GM21423 (cell line): ENCODE data around the gene SH2D6.
"Not testable (repeated sequence)": the region's sequence is repeated elsewhere in the genome, so short reads cannot be mapped to it uniquely, and the experiment has no call there.

Source experiments
- ATAC-seq: cut with Tn5 transposase; IDR thresholded peaks from one replicate; pipeline ENCODE4 v1.9.1; 2021; ENCODE audit warnings: mild to moderate bottlenecking, moderate library complexity; ENCODE audit not compliant: unreplicated experiment

SH2D6 gene

DNA sequence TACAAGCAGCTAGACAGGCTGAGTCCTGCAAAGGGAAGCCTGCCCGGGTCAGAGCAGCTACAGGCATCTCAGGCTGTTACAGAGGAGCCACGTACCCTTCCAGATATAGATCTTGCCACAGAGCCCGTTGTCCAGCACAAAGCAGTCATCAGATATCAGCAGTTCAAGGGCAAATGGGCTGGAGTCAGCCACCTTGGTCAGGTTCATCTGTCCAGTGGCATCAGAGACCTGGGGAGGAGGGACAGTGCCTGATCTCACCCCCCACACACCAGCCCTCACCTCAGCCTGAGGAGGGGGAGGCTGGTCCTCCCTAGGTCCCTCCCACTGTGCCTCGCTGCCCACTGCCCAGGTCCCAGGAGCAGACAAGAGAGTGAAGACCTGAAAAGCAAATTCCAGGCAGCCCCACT is 20.6 kb upstream of the SH2D6 start:
- no peak for ATAC-seq

DNA sequence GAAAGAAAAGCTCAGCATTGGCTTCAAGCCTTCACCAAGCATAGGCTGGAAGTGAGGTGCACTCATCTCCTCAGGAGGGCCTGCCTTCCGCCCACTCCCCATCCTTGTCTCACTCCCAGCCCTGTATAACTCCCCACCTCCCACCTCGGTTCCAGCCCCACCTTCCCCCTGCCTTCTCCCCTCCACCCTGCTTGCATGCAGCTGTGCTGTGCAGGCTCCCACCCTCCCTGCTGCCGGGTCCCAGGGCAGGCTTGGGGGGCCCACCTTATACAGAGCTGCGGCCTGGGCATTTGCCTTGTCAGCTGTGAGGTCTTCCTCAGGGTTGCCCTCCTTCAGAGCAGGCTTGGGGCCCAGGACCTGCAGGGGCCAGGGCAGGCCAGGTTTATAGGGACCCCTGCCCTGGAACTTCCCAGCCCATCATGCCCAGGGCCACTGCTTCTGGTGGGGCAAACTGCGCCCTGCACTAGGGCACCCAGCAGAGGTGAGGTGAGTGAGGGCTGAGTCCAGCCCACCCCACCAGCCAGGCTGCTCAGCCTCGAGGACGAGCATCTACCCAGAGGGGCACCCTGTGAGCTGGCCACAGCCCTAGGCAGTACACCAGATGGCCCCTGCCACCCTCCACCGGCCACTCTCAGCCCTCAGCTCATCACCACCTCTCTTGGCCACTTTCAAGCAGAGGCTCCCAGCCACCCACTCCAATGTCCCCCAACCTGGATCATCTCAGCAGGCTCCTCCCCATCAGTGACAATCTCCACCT is 19.9 kb upstream of the SH2D6 start:
- no peak for ATAC-seq

DNA sequence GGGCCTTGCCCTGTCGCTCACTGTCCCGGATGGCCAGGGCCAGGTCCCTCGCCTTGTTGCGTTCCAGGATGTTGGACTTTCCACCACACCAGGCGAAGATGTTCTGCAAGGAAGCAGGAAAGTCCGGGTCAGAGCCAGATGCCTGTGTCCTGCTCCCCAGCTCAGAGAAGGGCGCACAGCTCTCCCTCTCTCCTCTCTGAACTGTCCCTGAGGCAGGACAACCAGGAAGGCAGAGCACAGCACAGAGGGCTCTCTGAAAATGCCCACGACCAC is 19.4 kb upstream of the SH2D6 start:
- no peak for ATAC-seq

DNA sequence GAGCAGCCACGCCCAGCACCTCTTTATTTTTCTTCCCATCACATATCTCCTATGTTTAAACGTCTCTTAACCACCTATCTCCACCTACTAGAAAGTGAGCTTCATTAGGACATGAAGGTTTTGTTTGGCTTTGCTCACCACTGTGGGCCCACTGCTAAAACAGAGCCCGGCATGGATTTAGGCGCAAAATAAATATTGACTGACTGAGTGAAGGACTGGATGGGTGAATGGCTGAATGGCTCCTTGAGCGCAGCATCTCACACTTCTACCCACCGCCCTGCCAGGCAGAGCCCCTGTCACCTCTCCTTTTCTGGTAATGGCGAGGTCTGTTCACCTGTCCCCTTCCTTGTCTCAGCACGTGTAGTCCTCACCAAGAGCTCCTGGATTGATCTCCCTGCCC is 18.5 kb upstream of the SH2D6 start:
- no peak for ATAC-seq

DNA sequence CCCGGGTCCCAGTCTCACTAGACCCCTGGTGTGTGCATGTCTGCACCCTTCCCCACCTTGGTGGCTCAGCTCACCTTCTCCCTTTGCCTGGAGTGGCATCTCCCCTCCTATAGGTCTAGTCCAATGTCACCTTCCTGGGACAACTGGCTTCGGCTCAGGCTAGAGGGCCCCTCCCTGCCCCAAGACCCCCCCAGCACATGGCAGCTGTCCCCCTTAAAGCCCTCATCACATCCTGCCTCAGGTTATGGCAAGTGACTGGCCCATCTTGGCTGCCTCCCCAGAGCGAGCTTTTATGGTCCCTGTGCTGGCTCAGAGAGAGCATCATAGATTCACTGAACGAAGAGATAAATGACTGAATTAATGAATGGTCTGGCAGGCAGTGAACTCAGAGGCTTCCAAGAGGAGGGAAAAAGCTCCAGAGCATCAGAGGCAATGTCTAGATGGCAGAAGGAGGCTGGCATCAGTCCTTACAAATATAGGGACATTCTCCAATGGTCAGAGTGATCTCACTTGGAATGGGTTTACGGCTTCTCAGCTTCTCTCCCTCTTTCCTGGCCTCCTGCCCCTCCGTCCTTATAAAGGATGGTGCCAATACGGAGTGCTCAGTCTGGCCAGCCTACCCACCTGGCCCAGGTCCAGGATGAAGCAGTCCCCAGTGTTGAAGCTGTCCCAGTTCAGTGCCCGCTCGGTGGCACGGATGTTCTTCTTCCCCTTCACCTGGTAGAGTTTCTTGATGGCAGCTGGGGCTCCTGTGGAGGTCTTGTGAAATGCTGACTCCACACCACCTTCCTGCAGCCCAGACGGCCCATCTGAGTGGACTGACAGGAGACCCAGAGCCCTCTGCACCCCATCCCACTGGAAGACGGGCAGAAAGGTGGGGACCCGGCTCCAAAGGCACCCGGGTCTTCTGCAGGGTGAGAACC is 17.7 kb upstream of the SH2D6 start:
- no peak for ATAC-seq

DNA sequence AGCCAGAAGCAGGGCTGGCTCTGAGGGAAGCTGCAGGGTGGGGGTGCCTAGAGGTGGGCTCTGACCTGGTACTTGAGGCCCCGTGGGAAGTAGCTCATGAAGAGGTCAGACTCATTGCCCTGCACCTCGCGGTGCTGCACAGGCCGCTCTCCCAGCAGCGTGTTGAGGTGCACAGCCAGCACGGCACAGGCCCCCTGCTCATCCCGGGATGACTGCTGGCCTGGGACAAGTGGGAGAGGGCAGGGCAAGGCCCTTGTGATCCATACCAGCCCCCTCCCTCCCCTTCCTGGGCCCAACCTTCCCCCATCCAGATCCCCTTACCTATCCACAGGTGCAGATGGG is 17.1 kb upstream of the SH2D6 start:
- no peak for ATAC-seq

DNA sequence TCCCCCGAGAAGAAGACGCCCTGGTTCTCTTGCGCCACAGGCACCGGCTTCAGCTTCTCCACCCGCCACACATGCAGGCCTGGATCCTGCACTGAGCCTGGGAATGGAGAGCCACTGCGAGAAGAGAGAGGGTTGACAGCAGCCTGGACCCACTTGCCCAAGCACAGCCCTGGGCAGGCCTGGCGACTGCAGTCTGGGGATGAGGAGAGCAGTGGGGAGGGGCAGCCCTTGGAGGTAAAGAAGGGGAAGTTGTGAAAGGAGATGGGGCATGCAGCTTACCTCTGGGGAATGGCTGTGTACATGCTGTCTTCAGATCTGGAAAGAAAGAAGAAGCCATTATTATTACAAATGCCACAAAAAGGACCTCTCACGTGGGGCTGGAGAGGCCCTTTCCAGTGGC is 16.7 kb upstream of the SH2D6 start:
- ATAC-seq, result no peak

DNA sequence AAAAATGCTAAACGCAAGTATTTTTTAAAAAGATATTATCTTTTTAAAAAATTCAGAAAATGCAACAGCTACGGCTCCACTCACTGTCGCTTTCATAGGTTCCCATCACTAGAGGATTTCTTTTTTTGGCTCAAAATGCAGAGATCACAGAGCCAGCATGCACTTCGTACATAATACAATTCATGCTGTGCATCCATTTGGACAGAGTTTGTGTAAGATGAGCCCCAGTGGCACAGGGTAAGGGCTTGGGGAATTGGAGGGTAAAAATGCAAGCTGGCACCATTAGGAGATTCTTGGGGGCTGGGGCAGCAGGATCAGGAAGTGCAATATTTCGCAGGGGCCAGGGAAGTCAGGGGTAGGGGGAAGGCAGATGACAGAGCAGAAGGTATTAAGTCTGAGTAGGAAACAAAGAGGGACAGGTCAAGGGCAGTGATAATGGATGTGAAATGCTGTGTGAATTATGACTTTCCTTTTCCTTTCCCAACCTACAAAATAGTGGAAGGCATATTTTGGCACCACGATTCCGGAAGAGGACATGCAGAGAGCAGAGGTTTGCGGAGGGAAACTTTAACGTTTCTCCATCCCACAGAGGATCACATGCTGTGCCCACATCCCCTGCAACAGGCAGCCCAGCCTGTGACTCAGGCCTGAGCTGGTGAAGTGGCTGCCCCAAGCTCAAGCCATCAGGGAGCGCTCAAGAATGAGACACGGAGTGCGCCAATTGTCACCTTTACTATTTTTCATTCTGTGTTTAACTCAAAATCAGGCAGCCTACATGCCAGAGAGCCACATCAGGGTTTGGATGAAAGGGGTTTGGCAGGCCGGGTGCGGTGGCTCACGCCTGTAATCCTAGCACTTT is 13.1 kb upstream of the SH2D6 start:
- no peak for ATAC-seq

DNA sequence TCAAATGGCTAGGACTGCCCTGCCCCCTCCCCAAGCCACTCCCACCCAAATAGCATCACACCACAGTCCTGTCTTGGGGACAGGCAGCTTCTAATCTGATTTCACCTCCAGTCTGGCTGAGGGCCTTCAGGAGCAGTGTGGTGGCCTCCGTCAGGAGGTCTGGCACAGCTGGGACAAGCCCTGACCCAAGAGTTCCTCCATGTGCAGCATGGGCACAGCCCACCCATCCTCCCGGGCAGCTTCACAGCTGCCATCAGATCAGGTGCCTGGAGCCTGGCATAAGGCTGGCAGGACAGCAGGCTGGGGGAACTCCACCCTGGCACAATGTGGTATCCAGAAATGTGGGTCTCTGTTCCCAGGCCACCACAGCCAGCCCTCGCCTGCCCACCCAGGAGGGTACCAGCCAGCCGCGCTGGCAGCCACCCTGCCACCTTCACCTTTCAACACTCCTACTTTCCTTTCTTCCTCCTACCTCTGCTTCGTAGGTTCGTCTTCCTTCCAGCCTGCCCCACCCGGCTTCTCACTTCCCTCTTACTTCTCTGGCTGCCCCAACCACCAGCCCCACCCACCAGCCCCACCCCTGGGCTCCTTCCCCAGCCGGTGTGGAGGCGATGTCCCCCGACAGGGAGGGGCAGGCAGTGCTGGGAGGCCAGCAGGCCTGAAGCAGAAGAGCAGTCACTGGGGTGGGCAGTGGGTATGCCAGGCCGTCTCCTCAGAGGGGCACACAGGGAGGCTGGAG is 8.5 kb upstream of the SH2D6 start, which contains the start of gene CAPG:
CAPG (minus strand) TSS at position 522 of the 739 bp plus-strand sequence. CDS start 8,221 bp downstream, outside the sequence.
- ATAC-seq, result peak; percentile 63

DNA sequence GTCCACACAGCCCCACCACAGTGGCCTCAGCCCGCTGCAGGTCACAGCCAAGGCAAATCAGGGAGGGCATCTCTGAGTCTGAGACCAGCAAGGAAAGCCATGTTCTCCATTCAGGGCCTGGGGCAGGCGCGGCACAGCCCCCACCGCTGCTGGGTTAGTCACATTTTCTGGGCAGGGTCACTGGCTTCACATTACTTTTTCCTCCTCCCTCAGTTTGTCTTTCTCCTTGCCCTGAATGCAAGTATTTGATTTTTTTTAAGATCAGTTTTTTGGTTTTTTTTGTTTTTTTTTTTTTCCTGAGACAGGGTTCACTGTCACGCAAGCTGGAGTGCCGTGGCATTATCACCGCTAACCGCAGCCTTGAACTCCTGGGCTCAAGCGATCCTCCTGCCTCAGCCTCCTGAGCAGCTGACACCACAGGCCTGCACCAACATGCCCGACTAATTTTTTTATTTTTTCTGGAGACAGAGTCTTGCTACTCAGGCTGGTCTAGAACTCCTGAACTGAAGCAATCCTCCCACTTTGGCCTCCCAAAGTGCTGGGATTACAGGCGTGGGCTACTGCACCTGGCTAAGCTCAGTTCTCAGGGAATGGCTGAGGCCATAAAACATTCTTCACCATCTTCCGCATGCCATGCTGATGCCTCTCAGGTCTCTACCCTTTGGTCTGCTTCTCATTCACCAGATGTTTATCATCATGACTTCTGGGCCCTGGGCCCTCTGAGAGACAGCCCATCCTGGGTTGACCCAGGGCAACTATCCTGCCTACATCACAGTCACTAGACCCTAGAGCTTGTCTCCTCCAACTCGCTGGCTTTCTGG is 7.7 kb upstream of the SH2D6 start:
- ATAC-seq, result no peak

DNA sequence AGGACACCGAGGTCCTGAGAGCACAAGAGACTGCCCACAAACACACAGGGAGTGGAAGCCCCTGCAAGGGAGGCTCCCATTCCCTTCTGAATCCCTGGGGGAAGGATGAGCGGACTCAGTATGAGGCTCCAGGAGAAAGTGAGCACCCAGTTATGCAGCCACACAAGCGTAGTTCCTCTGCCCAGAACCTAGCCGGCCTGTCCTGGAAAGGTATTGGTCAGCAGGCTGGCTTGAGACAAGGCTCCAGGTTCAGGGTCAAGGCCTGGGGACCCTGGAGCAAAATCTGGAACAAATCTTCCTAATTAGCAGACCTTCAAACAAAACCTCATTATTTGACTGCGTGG is 7.1 kb upstream of the SH2D6 start:
- no peak for ATAC-seq

DNA sequence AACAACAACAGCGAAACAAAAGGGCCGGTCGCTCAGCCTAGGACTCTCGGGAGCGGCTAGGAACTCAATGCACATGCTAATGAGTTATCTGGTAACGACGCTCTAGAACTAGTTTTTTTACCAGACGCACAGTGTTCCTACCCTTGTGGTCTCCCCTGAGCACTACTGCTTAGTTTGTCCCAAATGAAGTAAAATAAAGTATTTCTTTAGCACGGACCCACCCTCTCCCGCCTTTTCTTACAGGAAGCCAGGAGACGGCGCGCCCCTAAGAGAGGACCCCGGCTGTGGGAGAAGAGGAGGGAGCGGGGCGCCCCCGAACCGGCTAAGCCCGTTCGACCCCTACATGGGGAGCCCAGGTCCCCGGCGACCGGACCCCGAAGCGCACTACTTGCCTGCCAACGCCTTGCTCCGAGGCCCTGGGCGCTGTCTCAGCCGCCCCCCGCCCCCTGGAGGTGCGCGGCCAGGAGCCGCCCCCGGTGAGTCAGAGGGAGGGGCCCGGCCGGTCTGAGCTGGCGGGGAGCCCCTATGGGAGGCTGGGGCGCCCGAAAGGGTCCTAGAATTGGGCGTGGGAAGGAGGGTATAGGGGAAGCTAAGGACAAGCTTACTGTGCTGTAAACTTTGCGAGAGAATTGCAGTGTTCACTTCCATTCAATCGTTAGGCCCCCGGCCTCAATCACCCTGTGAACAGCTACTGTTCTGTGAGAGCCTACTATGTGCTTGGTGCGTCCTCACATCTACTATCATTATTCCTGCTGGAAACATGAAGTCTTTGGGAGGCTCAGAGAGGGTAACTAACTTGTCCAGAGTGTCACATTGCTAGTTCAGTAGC is 4.7 kb upstream of the SH2D6 start:
- ATAC-seq, result no peak

DNA sequence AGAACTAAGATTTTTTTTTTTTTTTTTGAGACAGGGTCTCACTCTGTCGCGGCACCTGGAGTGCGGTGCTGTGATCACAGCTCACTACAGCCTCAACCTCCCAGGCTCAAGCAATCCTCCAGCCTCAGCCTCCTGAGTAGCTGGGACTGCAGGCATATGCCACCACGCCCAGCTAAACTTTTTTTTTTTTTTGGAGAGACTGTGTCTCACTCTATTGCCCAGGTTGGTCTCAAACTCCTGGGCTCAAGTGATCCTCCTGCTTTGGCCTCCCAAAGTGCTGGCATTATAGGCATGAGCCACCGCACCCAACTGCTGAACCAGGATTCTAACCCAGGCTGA is 4.1 kb upstream of the SH2D6 start:
- ATAC-seq, result not testable (repeated sequence)

DNA sequence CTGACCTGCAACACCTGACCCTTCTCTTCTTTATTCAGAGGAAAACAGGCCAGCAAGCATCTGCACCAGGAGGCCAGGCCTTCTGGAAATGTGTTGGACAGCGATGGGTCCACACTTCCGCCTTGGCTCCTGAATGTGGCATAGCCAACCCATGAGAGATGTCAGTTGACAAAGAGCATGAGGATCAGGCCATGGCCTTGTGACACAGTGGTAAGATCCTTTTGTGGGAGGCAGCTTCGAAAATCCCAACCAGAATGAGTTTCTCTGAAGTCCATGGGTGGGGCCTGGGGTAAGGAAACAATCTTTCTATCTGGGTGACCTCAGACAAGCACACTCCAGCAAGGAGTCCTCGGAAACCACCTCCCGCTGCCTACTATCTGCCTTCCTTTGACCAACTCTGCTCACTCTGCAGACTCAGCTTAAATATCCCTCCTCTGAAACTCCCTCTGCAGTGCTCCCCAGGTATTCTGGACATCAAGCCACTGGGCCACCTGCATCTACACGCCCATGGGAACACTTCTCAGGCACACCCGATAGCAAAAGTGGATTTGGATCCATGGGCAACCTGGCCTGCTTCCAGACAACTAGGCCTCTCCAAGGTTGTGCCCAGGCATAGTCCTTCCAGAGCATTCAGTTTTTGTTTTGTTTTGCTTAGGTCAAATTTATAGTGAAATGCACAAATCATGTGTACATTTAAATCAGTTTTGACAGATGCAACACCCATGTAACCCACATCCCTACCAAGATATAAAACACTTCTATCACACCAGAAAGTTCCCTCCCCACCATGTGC is 3.6 kb upstream of the SH2D6 start:
- no peak for ATAC-seq

DNA sequence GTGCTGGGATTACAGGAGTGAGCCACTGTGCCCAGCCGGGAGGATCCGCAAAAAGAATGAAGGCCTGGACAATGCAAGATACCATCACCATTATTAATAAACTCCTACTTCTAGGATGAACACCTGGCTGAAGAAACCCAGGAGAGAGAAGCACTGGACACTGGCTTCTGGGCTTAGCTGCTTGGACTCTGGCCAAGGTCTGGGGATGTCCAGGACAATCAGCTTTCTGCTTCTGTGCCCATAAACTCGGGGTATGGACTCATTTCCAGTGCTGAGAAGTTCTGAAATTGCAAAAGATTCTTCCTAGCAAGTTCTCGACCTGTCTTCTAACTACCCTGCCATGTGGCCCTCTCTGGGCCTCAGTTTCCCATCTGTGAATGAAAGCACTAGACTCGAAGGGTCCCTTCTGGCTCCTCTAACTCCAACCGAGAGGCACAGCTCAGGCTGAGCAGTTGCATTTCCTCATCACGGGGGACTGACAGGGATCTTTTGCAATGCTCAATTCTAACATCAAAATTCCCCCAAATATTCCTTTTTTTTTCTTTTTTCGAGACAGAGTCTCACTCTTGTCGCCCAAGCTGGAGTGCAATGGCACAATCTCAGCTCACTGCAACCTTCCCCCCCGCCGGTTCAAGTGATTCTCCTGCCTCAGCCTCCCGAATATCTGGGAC is 2.4 kb upstream of the SH2D6 start:
- no peak for ATAC-seq

DNA sequence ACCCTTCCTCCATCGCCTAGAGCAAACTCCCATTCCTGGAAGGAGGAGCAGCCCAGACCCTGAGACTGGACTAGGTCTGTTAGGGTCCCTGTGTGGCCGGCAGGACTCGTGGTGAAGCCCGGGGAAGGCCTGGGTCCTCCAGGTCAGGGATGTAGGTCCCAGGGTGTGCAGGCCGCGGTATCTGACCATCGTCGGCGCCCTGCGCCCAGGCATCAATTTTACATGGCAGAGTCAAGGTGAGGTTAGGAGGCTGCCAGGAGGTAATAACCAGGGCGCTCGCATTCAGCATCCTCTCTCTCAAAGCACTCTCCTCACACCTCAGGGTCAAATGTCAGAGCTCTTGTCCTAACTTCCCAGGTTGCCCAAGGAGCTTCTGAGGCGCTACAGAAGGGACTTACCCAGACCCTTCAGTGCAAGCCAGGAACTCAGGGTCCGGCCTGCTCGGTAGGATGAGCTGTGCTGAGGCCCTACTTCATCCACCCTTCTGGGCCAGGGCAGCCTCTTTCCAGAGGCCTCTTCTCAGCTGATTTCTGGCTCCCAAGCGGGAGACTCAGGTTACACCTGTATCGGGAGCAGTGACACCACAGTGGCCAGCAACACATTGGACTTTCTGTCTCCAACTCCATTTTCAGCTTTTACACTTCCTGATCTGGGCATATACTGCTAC is 628 bp downstream of the SH2D6 start:
- ATAC-seq, result no peak

DNA sequence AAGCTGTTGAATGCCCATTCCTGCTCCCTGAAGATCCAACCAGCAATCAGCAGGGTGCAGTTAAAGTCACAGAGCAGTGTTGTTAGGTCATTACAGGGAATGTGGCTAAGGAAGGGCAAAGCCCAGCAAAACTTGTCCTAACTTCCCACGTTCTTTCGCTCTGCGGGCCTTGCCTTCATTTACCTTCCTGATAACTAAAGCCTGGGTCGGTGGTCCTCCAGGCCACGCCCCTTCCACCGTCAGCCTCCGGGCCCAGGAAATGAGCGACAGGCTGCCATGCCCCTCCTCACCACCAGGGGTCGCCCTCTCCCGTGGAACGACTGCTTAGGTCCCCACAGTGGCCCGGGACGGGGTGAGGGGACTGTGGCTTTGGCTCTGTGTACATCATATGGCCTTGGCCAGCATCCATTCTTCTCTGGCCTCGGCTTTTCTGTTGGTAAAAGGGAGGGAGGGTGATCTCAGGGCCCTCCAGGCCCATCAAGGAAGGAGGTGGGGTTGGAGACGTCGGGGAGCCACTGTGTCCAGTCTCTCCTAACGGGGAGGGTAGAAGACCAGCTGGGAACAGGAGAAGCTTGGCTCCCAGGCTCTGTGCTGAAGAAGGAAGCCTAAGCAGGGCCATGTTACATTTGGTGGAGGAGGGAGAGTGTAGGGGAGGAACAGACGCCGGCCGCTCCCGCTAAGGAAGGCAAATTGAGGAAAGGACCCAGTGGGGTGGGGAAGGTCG is 2.2 kb downstream of the SH2D6 start:
- ATAC-seq, result peak; percentile 52
